CD4-positive, alpha-beta T cell treated with Interleukin-17A for 1 hour (primary cell): ENCODE measurements around the gene SLC5A6.
A peak's percentile ranks its signal among the peaks of the same experiment; 100 is the strongest.

Experiments
- DNase-seq: peaks from one replicate; pipeline ENCODE4 v3.0.0-alpha.2; 2020

The SLC5A6 gene

DNA sequence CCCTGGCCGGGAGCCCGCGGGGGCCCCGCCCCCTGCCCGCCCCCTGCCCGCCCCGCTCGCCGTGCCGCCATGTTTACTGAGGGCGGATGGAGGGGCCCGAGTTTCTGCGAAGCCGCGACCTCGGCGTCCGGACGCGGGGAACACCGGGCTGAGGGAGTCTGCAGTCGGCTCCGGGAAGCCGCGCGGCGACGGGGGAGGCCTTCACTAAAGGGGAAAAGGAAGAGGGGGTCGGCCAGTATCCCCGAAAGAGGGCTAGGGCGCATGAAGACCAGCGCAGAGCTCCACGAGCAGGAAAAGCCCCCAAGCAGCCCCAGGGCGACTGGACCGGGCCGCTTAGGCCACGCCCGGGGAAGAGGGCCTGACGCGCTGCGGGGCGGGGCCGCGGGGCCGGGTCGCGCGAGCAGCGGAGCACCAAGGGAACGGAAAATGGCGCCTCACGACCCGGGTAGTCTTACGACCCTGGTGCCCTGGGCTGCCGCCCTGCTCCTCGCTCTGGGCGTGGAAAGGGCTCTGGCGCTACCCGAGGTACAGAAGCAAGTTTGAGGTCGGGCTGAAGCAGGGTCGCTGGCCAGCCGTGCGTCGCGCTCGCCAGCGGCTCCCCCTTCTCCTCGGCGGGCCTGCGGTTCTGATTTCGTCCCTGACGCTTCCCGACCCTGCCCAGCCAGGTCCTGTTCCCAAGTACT is at the start of gene SLC5A6, which contains the start of gene ATRAID:
SLC5A6 (minus strand) TSS at position 326 of the 683 bp plus-strand sequence. CDS start 4,618 bp downstream, outside the sequence.
ATRAID (plus strand) TSS at position 99 of the 683 bp plus-strand sequence; CDS start at position 427, 328 bp downstream.
- DNase-seq: peak; percentile 89

DNA sequence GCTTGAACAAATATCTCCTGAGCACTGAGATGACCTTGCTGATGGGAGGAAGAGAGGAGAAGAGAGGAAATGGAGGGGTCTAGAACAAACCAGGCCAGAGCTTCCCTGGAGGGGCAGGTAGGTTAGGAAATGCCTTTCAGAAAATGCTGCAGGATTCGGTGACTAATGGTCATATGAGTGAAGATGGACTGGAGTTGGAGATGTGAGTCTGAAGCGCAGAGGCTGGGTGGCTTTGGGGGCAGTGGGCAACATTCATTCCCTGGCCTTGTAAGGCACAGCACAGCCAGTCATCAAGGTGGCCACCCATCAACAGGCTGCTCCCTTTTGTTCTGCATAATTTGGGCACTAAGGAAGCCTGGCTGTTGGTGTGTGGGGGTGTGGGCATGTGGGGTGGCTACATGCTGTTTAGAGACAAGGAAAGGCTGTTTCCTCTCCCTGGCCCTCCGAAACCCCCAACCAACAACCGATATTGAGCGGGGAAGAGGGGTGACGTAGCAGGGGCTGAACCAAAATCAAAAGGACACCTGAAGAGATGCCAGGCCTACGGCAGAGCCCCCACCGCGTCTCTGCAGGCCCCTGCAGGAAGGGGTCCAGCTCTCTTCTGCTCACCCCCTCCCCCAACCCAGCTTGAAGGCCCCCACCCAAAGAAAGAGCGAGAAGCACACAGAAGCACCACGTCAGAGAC is 49.3 kb upstream of the SLC5A6 start:
- no peak for DNase-seq

DNA sequence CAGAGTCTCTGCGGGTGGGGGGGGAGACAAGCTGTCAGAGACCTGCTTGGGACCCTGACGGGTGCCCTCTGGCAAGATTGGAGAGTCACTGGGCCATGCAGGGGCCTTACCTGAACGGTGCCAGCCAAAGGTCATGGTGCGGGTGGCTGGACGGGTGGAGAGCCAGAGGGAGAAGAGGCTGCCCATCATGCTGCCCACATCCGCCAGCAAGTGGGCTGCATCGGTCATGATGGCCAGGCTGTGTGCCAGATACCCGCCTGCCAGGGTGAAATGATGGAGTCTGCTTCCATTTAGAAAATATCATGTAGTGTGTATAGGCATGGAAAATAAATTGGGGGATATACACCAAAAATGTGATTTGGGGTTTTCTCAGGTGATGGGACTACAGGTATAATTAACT is 46.0 kb upstream of the SLC5A6 start:
- no peak for DNase-seq

DNA sequence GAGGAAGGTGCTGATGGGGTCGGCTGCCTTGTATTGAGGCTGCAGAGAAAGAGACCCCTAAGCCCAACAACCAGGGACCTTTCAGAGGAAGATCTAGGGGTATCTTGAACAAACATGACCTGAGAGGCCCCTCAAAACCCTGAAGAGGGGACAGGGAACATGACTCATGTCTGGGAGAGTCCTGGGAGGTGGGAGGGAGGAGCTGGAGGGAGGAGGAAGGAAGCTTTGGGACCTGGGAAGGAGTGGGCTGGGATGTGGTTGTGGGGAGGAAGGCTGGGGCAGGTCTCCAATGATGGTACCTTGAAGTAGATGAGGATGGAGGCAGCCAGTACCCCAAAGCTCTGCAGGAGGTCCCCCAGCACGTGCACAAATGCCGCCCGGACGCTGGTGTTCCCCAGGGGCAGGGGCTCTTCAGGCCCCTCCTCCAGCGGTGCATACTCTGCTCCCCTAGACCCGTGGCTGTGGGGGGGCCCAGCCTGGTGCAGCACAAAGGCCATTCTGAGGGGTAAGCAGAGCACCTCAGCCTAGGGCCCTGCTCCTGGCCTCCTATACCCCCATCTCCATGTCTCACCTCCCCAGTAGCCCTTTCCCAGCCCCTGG is 44.9 kb upstream of the SLC5A6 start:
- no peak for DNase-seq

DNA sequence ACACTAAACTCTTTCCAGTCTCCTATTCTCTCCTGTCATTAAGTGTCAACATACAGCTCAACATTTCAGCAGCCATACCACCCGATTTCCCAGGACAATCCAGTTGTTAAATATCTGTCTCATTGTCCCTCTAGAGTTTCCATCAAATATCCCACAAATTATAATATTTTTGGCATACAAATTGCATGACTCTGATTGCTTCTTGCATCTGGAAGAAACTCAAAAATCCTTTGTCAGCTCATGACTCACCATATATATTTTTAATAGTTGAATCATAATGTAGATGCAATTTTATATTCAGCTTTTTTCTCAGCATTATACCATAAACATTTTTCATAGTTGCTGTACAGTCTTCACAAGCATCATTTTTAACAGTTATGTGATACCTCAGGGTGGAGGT is 43.6 kb upstream of the SLC5A6 start:
- no peak for DNase-seq

DNA sequence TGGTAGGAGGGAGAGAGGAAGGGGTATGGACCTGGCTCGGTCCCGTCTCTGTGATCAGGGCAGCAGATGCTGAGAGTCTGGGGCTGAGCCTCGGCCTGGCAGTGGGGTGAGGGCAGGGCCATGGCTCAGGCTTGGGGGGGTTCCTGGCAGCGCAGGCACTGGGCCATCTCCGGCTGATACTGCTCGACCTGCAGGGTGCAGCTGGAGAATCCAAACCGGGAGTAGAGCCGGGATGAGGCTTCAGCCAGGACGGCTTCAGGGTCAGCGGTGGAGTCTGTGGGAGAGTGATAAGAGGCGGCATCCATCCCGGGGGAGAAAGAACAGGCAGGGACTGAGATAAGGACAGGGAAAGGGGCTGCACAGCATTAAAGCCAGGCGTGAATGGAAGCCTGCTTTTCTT is 43.1 kb upstream of the SLC5A6 start:
- no peak for DNase-seq

DNA sequence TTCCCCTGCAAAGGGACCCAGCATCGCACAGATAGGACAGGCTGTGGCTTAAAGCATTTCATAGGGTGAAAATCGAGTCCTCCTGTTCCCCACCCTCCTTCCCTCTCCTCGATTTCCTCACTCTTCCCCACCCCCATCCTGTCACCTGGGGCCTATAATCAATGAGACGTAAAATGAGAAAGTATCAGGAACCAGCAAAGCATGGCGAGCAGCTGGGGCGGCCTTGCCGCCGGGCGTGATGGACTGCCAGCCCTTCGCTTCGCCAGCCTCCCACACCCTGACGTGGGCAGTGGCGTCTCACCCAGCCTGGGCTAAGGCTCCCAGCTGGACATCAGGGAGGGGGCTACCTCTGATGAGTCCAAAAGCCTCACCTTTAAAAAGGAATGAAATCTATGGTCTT is 39.7 kb upstream of the SLC5A6 start:
- DNase-seq: no peak

DNA sequence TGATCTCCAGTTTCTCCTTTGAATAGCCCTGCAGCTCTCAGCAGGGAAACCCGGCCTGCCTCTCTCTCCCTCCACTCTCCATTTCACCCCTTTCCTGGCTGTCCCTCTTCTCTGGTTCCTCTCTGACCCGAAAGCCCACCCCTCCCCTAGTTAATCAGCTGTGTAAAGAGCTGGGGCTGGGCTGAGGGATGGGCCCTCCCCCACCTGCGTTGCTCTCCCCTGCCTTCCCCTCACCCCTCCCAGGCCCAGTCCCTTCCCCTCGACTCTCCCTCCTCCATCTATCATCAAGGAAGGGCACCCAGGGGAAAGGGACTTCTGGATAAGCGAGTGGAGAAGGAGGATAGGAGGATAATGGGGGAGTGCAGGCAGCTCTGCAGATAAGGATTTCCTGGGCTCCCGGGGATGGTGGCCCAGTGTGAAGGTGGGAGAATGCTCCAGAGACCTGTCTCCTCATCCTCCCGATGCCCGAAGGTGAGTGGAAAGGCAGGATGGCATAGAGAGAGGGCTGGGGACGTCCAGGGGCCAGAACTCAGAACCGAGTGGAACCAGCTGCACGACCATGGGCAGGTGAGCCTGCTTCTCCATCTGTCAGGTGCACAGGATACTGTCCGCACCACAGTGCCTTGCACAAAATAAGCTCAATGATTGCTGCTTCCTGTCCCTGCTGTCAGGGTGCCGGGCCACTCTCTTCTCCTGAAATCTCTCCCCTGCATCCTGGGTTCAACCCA is 38.7 kb upstream of the SLC5A6 start:
- DNase-seq: no peak

DNA sequence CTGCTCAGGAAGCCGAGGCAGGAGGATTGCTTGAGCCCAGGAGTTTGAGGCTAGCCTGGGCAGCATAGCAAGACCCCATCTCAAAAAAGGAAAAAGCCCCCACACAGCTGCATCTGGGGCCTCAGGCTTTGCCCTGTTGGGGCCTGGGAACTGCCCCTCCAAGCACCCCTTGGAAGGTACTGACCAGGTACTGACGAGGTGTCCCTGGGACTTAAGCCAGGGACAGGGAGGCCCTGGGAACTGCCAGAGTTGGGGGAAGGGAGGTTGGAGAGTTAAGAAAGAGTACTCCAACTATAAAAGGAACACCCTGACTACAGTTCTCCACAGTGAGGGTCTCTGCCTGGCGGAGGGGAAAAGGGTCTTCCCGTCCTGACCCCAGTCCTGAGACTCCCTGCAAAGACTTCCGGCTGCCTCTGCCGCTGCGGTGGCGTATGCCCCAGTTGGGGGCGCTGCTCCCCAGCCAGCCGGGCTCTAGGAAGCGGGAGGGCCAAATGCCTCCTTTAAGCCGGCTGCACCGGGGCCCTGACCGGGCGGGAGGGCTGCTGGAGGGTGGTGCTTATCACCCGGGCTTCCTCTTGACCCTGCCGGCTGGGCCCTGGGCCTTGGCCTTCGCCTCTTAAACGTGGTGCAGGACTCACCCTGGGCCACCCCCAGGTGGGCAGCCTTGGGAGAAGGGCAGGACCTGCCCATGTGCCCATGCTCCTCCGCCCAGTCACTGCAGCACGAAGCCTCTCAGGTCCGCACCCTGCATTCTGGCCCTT is 38.0 kb upstream of the SLC5A6 start:
- peak; percentile 45 for DNase-seq

DNA sequence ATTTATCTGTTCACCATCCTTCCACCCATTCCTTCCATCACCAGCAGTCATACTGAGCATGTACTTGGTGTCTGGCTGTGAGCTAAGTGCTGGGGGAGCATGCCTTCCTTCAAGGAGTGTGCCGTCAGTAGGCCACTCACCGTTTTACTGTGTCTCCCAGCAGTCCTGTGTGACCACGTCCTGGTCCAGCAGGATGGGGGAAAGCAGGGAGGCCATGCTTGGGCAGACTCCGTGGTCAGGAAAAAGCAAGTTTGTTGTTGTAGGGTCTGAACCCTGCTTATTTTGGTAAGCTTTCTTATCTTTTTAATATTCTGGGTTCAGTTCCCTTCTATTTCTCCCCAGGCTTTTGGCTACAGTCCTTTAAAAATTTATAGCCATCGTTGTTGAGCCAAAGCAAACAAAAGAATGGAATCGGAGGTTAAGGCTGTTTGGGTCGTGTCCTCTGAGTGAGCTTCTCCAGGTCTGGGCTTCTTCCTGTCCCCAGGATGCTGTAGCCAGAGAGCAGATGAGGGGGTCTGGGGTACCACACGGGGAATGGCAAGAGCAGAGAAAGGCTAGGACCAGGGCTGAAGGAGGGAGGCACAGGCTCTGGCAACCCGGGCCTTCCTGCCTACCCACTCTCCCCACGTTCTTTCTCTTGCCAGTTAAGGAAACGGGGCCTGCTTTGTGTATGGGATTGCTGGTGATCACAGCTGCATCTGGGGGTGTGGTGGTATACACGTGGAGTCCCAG is 37.3 kb upstream of the SLC5A6 start:
- DNase-seq: no peak

DNA sequence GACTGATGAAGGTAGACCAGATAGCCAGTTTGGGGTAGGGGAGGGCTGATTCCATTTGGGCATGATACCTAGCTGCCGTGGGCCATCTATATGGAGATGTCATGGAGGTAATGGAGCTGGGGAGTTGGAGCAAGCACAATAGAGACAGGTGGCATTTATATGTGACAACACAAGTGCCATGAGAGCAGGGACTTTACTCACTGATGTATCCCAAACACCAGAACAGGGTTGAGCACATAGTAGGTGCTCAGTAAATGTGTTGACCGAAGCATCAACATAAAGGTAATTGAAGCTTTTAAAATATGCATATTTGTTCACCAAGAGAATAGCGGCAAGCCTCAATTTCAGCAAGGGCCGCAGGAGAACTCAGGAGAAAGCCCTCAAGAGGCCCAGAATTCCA is 35.8 kb upstream of the SLC5A6 start:
- DNase-seq: no peak

DNA sequence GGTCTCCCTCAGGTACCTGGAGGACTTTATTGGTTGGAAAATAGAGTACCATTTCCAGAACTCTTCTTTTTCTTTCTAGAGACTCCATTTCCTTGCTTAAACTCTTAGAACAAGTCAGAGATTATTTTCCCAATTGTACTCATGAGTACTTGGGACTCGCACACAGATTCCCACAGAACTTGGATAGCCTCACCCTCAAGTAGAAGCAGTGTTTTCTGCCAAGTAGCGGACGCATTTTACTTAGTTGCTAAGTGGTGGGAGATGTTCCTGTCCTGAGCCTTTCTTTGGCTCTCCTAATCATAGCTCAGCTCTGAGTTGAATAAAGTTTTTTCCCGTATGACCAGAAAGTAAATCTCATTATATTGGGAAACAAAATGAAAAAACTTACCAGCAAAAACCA is 33.6 kb upstream of the SLC5A6 start:
- no peak for DNase-seq

DNA sequence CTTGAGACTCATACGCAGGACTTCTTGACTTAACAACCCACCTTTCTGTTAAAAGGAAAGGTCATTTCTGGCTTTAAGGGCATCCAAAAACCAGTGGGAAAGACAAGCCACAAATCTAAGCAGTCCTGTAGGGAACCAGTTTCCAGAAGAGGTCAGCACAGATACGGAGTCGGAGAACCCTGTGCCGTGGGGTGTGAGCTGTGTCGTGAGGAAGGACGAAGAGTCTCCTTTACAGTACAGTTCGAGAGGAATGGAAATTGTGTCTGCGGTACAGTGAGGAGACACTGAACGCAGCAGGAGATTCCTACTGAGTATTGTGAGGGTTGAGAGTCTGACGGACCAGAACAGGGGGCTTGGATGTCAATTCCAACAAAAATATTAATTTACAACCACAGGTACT is 33.0 kb upstream of the SLC5A6 start:
- no peak for DNase-seq

DNA sequence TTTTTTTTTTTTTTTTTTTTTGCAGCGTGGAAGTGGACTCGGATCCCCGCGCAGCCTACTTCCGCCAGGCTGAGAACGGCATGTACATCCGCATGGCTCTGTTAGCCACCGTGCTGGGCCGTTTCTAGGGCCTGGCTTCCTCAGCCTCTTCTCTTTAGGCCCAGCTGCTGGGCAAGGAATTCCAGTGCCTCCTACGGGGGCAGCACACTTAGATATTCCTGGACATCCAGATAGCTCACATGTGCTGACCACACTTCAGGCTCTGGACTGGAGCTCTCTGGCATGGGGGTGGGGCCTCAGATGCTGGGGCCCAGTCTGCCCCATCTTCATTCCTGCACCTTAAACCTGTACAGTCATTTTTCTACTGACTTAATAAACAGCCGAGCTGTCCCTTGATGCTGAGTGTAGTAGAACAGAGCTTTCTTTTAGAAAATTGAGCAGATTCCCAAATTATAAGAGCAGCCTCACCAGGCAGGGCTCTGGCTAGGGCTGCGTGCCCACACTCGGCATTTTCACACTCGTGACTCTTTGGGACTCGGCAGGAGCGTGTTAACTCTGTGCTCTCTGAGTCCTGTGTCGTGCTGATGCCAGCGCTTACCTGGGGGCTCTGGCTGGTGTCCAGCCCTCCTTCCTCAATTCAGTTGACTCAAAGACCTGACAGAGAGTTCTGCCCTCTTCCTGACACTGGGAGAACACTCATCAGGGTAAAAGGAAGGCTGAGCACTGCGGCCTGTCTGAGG is 31.5 kb upstream of the SLC5A6 start:
- DNase-seq: no peak

DNA sequence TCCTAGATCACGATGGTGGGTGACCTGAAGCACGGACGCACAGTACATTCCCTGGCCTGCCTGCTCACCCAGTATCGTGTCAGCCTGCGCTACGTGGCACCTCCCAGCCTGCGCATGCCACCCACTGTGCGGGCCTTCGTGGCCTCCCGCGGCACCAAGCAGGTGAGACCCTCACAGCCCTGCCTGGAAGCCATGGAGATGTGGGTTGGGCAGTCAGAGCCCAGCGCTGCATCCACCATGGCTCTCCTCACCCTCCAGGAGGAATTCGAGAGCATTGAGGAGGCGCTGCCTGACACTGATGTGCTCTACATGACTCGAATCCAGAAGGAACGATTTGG is 30.5 kb upstream of the SLC5A6 start:
- no peak for DNase-seq

DNA sequence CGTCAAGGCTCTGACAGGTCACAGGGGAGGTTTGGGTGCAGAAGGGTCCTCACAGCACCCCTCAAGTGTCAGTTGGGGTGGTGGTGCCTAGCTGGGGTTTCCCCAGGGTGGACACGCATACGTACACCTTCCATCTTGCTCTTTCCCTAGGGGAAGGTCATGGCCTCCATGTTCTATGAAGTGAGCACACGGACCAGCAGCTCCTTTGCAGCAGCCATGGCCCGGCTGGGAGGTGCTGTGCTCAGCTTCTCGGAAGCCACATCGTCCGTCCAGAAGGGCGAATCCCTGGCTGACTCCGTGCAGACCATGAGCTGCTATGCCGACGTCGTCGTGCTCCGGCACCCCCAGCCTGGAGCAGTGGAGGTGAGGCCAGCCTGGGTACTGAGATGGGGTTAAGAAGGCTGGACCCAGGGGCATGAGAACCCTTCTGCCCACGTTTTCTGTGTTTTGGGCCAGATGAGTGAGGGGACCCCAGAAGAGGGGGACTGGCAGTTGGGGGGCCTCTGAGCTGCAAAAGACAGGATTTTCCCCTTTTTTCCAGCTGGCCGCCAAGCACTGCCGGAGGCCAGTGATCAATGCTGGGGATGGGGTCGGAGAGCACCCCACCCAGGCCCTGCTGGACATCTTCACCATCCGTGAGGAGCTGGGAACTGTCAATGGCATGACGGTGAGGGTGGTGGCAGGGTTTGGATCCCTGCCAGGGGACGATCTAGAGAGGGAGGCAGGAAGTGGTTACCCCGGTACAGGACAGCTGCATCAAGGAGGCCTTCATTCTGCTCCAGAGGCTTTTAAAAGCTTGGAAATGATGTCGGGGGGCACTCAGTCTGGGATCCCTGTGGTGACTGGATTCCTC is 29.9 kb upstream of the SLC5A6 start:
- peak; percentile 14 for DNase-seq

DNA sequence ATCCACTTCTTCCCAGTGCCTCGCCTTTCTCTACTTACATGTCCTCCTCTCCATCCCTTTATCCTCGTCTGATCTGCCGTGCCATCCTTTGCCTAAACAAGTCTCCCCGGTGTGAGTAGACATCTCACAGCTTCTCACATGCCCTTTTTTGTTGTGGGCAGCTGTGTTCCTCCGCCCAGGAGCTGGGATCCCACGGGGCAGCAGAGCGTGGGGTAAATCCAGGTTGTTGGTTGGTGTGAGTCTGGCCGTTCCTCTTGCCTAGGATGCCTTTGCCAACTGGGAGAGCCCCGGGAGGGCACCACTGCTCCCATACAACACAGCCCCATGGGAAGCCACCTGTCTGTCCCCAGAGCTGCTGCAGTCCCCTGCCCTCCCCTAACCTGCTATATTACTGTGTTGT is 28.3 kb upstream of the SLC5A6 start:
- no peak for DNase-seq

DNA sequence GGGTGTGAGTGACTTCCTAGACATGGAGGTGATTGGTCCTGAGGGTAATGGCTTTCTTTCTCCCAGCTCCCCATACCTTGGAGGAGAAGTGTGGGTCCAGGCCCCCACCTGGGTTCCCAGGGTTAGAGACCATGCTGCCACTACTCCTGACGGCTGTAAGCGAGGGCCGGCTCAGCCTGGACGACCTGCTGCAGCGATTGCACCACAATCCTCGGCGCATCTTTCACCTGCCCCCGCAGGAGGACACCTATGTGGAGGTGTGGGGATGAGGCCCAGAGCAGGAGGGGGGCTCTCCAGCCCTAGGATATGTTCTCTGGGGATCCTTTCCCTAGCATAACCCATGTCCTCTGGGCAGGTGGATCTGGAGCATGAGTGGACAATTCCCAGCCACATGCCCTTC is 26.9 kb upstream of the SLC5A6 start:
- DNase-seq: no peak

DNA sequence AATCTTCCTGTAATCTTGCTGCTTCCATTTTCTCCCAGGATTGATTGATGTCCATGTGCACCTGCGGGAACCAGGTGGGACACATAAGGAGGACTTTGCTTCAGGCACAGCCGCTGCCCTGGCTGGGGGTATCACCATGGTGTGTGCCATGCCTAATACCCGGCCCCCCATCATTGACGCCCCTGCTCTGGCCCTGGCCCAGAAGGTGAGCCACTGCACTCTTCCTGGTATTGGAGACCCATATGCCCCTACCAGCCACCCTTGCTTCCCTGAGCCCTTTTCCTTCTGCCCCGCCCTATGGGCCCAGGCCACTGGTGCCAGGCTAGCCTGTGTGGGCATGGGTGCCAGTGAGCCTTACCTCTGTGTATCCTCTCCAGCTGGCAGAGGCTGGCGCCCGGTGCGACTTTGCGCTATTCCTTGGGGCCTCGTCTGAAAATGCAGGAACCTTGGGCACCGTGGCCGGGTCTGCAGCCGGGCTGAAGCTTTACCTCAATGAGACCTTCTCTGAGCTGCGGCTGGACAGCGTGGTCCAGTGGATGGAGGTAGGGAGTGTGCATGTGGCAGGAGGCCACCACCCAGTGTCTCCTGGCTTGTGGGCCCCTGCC is 25.4 kb upstream of the SLC5A6 start:
- DNase-seq: no peak

DNA sequence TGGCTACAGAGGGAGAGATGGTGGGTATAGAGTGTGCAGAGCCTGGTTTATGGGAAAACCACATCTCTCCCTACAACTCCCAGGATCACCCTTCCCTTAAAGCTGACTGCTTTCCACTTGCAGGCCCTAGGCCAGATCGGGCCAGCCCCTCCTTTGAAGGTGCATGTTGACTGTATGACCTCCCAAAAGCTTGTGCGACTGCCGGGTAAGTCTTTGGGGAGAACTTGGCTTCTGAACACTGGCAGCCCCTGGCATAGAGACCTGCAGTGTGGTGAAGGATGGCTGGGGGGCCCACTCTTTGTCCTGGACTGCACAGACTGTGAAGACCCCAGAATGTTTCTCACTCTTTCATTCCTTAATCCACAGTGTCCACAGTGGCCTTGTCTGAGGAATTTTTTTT is 24.6 kb upstream of the SLC5A6 start:
- DNase-seq: no peak
